ENCODE measurements around the gene ARL8A. TPM values are rescaled to one million over a fixed set of nuclear protein-coding genes. Genes with fewer than 3 reads are reported as not detected.

Gene ARL8A
- total and polyA plus RNA-seq, 10 of the 15 experiments (the other 5 are each of a cell fraction or from before 2014, with no cell fraction given) = 0.34 to 49.2 (median 15.4) TPM

GRCh38 chr1:202159534-202160371 lies 15.2 kb upstream of the ARL8A start (continued):
- TF ChIP-seq, protein P1, sequence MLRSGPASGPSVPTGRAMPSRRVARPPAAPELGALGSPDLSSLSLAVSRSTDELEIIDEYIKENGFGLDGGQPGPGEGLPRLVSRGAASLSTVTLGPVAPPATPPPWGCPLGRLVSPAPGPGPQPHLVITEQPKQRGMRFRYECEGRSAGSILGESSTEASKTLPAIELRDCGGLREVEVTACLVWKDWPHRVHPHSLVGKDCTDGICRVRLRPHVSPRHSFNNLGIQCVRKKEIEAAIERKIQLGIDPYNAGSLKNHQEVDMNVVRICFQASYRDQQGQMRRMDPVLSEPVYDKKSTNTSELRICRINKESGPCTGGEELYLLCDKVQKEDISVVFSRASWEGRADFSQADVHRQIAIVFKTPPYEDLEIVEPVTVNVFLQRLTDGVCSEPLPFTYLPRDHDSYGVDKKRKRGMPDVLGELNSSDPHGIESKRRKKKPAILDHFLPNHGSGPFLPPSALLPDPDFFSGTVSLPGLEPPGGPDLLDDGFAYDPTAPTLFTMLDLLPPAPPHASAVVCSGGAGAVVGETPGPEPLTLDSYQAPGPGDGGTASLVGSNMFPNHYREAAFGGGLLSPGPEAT (IDR thresholded peaks at IDR 0.05; ENCODE audit: low read depth) = 0 out of 2 replicates have a peak, but pooled peaks have one; percentile 5
- no peak for TF ChIP-seq BCL11A (IDR thresholded peaks at IDR 0.05; ENCODE audit: low read depth, low read length)
- no peak; a peak in 1 of 6 replicates for TF ChIP-seq CTCF (IDR thresholded peaks at IDR 0.05 in 2 of 3, conservative IDR thresholded peaks at IDR 0.05 in 1 of 3; ENCODE audit: control insufficient read depth in 2 of 3, extremely low read depth in 1 of 3, insufficient read depth in 1 of 3, low read depth in 3 of 3, low read length in 3 of 3)
- no peak for TF ChIP-seq NFIC (IDR thresholded peaks at IDR 0.05; ENCODE audit: low read depth, low read length)
- no peak for TF ChIP-seq MTA3 (IDR thresholded peaks at IDR 0.05; ENCODE audit: borderline replicate concordance, low read length)
- peak; percentile 20 for TF ChIP-seq SMAD1 (IDR thresholded peaks at IDR 0.05; ENCODE audit: low read depth, partially characterized antibody)
- TF ChIP-seq ZNF274 (IDR thresholded peaks at IDR 0.05; ENCODE audit: insufficient read depth, insufficient read length) = no peak
- no peak for TF ChIP-seq PRDM15 (CRISPR knock-in tag; IDR thresholded peaks at IDR 0.05)
- TF ChIP-seq POLR2AphosphoS5 (IDR thresholded peaks at IDR 0.05; ENCODE audit: low read length) = peak; percentile 76
- no peak for TF ChIP-seq IRF4 (IDR thresholded peaks at IDR 0.05; ENCODE audit: low read depth, low read length)
- TF ChIP-seq BHLHE40 (IDR thresholded peaks at IDR 0.05; ENCODE audit: borderline replicate concordance in 1 of 2, low read depth in 2 of 2, low read length in 1 of 2) = no peak
- TF ChIP-seq POLR2AphosphoS2 (IDR thresholded peaks at IDR 0.05; ENCODE audit: low read depth, low read length) = no peak
- no peak for TF ChIP-seq ZNF217 (IDR thresholded peaks at IDR 0.05)
- 0 out of 2 replicates have a peak, but pooled peaks have one; percentile 9 for TF ChIP-seq NR2F1 (conservative IDR thresholded peaks at IDR 0.05)
- no peak for TF ChIP-seq SUZ12 (IDR thresholded peaks at IDR 0.05; ENCODE audit: unreplicated experiment)
- TF ChIP-seq, protein P2, sequence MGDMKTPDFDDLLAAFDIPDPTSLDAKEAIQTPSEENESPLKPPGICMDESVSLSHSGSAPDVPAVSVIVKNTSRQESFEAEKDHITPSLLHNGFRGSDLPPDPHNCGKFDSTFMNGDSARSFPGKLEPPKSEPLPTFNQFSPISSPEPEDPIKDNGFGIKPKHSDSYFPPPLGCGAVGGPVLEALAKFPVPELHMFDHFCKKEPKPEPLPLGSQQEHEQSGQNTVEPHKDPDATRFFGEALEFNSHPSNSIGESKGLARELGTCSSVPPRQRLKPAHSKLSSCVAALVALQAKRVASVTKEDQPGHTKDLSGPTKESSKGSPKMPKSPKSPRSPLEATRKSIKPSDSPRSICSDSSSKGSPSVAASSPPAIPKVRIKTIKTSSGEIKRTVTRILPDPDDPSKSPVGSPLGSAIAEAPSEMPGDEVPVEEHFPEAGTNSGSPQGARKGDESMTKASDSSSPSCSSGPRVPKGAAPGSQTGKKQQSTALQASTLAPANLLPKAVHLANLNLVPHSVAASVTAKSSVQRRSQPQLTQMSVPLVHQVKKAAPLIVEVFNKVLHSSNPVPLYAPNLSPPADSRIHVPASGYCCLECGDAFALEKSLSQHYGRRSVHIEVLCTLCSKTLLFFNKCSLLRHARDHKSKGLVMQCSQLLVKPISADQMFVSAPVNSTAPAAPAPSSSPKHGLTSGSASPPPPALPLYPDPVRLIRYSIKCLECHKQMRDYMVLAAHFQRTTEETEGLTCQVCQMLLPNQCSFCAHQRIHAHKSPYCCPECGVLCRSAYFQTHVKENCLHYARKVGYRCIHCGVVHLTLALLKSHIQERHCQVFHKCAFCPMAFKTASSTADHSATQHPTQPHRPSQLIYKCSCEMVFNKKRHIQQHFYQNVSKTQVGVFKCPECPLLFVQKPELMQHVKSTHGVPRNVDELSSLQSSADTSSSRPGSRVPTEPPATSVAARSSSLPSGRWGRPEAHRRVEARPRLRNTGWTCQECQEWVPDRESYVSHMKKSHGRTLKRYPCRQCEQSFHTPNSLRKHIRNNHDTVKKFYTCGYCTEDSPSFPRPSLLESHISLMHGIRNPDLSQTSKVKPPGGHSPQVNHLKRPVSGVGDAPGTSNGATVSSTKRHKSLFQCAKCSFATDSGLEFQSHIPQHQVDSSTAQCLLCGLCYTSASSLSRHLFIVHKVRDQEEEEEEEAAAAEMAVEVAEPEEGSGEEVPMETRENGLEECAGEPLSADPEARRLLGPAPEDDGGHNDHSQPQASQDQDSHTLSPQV (IDR thresholded peaks at IDR 0.05) = 0 out of 2 replicates have a peak, but pooled peaks have one; percentile 37

All from GM12878 (cell line).